ENCODE measurements around the gene ZFPM1. TPM values are rescaled to one million over a fixed set of nuclear protein-coding genes. Genes with fewer than 3 reads are reported as not detected.

The ZFPM1 gene
- total RNA-seq, 1 experiment from 2014 or later, result 3.9 TPM

GRCh38 chr16:88446061-88446460 is 7.0 kb upstream of the ZFPM1 start:
- ATAC-seq, result no peak
- H3K4me1 ChIP-seq (ENCODE audit: control insufficient read depth, insufficient read depth, low read length), result no peaks in the 10 kb centered on the region
- no peaks in the 10 kb centered on the region for H3K36me3 ChIP-seq (ENCODE audit: control insufficient read depth, insufficient read depth, low read length)
- no TSS peak for BruUV-seq (replicated peaks)
- no peaks in the 10 kb centered on the region for H3K27me3 ChIP-seq (ENCODE audit: control insufficient read depth, insufficient read depth, low read length)
- H3K27ac ChIP-seq (ENCODE audit: low read length), result no peak overlapping the region
- in situ Hi-C loops (cut with HindIII; ENCODE audit: low pct_unique_long_range_greater_than_20kb, low sequenced_read_pairs), result no loop called here
- TF ChIP-seq SIN3A (IDR thresholded peaks at IDR 0.05; ENCODE audit: borderline replicate concordance, insufficient read depth, low read depth, low read length) (no peak), POLR2AphosphoS5 (IDR thresholded peaks at IDR 0.05; ENCODE audit: low read depth, low read length) (no peak), TCF7L2 (IDR thresholded peaks at IDR 0.05; ENCODE audit: low read depth, low read length) (no peak), CTCF (IDR thresholded peaks at IDR 0.05) (no peak), REST (IDR thresholded peaks at IDR 0.05; ENCODE audit: insufficient read depth in 1 of 2, low read depth in 2 of 2, low read length in 1 of 2) (no peak)
- ChIA-PET CTCF (no interaction called here), POLR2A (no interaction called here)
- intact Hi-C loops (cut with micrococcal nuclease; ENCODE audit: unreplicated experiment), result no loop called here
- DNase-seq (ENCODE audit: low read depth, low spot score), result no peak
- no peak overlapping the region for H3K4me3 ChIP-seq (ENCODE audit: low read depth in 2 of 2, low read length in 2 of 2)
- no peaks in the 10 kb centered on the region for H3K9me3 ChIP-seq (ENCODE audit: control insufficient read depth, insufficient read depth, low read depth, low read length)

DNA sequence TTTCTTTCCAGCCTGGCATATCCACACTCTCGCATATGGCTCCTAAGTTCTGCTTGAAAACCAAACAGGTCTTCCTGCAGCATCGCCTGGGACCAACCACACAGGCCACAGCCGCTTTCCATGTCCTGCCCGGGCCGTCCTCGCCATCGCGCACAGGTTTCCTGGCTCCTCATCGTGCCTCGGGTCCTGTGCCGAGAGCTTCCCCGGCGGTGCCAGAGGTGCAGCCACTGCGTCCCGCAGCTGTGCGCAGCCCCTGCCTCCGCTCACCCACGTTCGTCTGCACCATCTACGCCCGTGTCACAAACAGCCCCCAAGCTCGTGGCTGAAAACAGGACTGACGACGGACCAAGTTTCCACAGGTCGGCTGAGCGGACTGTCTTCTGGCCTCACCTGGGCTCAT is 6.3 kb upstream of the ZFPM1 start:
- POLR2A ChIA-PET, result no interaction called here
- intact Hi-C loops (cut with micrococcal nuclease; ENCODE audit: unreplicated experiment) (no loop called here), in situ Hi-C loops (cut with HindIII; ENCODE audit: low pct_unique_long_range_greater_than_20kb, low sequenced_read_pairs) (no loop called here)
- ATAC-seq (no peak), DNase-seq (ENCODE audit: low read depth, low spot score) (no peak)
- TF ChIP-seq POLR2AphosphoS5 (IDR thresholded peaks at IDR 0.05; ENCODE audit: low read depth, low read length) (no peak), REST (IDR thresholded peaks at IDR 0.05; ENCODE audit: insufficient read depth in 1 of 2, low read depth in 2 of 2, low read length in 1 of 2) (no peak), CTCF (IDR thresholded peaks at IDR 0.05) (no peak), TCF7L2 (IDR thresholded peaks at IDR 0.05; ENCODE audit: low read depth, low read length) (no peak), SIN3A (IDR thresholded peaks at IDR 0.05; ENCODE audit: borderline replicate concordance, insufficient read depth, low read depth, low read length) (no peak)
- Histone ChIP-seq H3K36me3 (ENCODE audit: control insufficient read depth, insufficient read depth, low read length) (no peaks in the 10 kb centered on the region), H3K4me3 (ENCODE audit: low read depth in 2 of 2, low read length in 2 of 2) (no peak overlapping the region), H3K9me3 (ENCODE audit: control insufficient read depth, insufficient read depth, low read depth, low read length) (no peaks in the 10 kb centered on the region), H3K4me1 (ENCODE audit: control insufficient read depth, insufficient read depth, low read length) (peaks cover under 1% of the 10 kb centered on the region; the same call in 1 of the 2 replicates), H3K27me3 (ENCODE audit: control insufficient read depth, insufficient read depth, low read length) (no peaks in the 10 kb centered on the region), H3K27ac (ENCODE audit: low read length) (no peak overlapping the region)
- no TSS peak for BruUV-seq (replicated peaks)
- CTCF ChIA-PET, result no interaction called here

All from Panc1 (cell line).